IMR-90 (cell line): Measurements from ENCODE around the gene EVI5. TPM values are rescaled to one million over a fixed set of nuclear protein-coding genes. Genes with fewer than 3 reads are reported as not detected.

ENCODE experiments used
- ATAC-seq: fragments of 200-7000 bp; cut with Tn5 transposase; 2 replicates; pipeline ENCODE4 v1.9.1; 2020; ENCODE audit warnings: low read depth, mild to moderate bottlenecking, moderate library complexity
- BruUV-seq: library from RNA; stranded (reverse); fragments of 400-500 nt; replicated peaks from 2 replicates; lab custom pipeline; 2021; lab: Mats Ljungman, UMichigan
- CTCF ChIA-PET: fragments of 300-600 bp; formaldehyde crosslinking; extraction: SDS; loops from one replicate; lab custom pipeline; 2021; ENCODE audit warnings: antibody characterized with exemption; lab: Yijun Ruan, JAX
- POLR2A ChIA-PET: fragments of 300-600 bp; sonication (Branson Sonifier 250); formaldehyde crosslinking; loops from one replicate; lab custom pipeline; 2022; ENCODE audit warnings: antibody characterized with exemption; ENCODE audit not compliant: unreplicated experiment; lab: Charles Lee
- DNase-seq: peaks from one replicate; pipeline ENCODE4 v3.0.0; 2013
- H2AFZ ChIP-seq: replicated peaks from 2 replicates; pipeline ENCODE3; 2013; ENCODE audit warnings: low read length, mild to moderate bottlenecking; ENCODE audit not compliant: poor library complexity
- H2AK5ac ChIP-seq: 2 replicates; pipeline ENCODE4 v1.6.1; 2013; ENCODE audit warnings: low read depth, low read length, inconsistent platforms
- H2AK9ac ChIP-seq: replicated peaks from 2 replicates; pipeline ENCODE3; 2013; ENCODE audit warnings: mild to moderate bottlenecking, low read depth, low read length, moderate library complexity; ENCODE audit not compliant: poor library complexity
- H2BK120ac ChIP-seq: 2 replicates; pipeline ENCODE4 v1.6.1; 2013; ENCODE audit warnings: low read depth, low read length, inconsistent platforms
- H2BK15ac ChIP-seq: 3 replicates; pipeline ENCODE4 v1.6.1; 2013; ENCODE audit warnings: low read depth, low read length, inconsistent platforms
- H2BK20ac ChIP-seq: 2 replicates; pipeline ENCODE4 v1.6.1; 2013; ENCODE audit warnings: low read depth, mild to moderate bottlenecking, inconsistent platforms, low read length, moderate library complexity
- H2BK5ac ChIP-seq: 2 replicates; pipeline ENCODE4 v1.6.1; 2013; ENCODE audit warnings: mild to moderate bottlenecking, low read depth, low read length, inconsistent platforms; ENCODE audit not compliant: poor library complexity, severe bottlenecking
- H3K14ac ChIP-seq: replicated peaks from 2 replicates; pipeline ENCODE4 v1.6.1; 2013; ENCODE audit warnings: low read depth, low read length, inconsistent platforms
- H3K18ac ChIP-seq: 2 replicates; pipeline ENCODE4 v1.6.1; 2013; ENCODE audit warnings: low read depth, low read length, control low read depth
- H3K23ac ChIP-seq: 2 replicates; pipeline ENCODE4 v1.6.1; 2013; ENCODE audit warnings: low read depth, low read length, inconsistent platforms
- H3K27ac ChIP-seq: 2 replicates; pipeline ENCODE4 v1.5.1; 2013; ENCODE audit warnings: mild to moderate bottlenecking, control low read depth, low read length; ENCODE audit not compliant: insufficient read depth
- H3K27me3 ChIP-seq: 2 replicates; pipeline ENCODE4 v1.6.1; 2013; ENCODE audit warnings: low read length; ENCODE audit not compliant: control insufficient read depth, insufficient read depth
- H3K36me3 ChIP-seq: 2 replicates; pipeline ENCODE4 v1.6.1; 2013; ENCODE audit warnings: low read length, mixed read lengths; ENCODE audit not compliant: control insufficient read depth, insufficient read depth
- H3K4ac ChIP-seq: 2 replicates; pipeline ENCODE4 v1.6.1; 2013; ENCODE audit warnings: low read depth, low read length, inconsistent platforms
- H3K4me1 ChIP-seq: 2 replicates; pipeline ENCODE4 v1.6.1; 2013; ENCODE audit warnings: low read length, mixed read lengths; ENCODE audit not compliant: control insufficient read depth, insufficient read depth
- H3K4me2 ChIP-seq: 2 replicates; pipeline ENCODE4 v1.6.1; 2013; ENCODE audit warnings: low read depth, mild to moderate bottlenecking, control low read depth, low read length, moderate library complexity
- H3K4me3 ChIP-seq: 2 replicates; pipeline ENCODE4 v1.5.1; 2013; ENCODE audit warnings: low read depth, mild to moderate bottlenecking, control low read depth, low read length, moderate library complexity; ENCODE audit not compliant: insufficient read depth
- H3K56ac ChIP-seq: 2 replicates; pipeline ENCODE4 v1.6.1; 2013; ENCODE audit warnings: low read length, inconsistent platforms; ENCODE audit not compliant: insufficient read depth; ENCODE audit errors: extremely low read depth
- H3K79me1 ChIP-seq, 2 experiments: 2 replicates each; pipeline ENCODE4 v1.6.1; 2013; ENCODE audit warnings: low read length in 2 of 2, inconsistent platforms in 1 of 2, low read depth in 1 of 2
- H3K9ac ChIP-seq: 2 replicates; pipeline ENCODE4 v1.6.1; 2013; ENCODE audit warnings: low read depth, low read length, control low read depth
- H3K9me1 ChIP-seq: 2 replicates; pipeline ENCODE4 v1.6.1; 2013; ENCODE audit warnings: low read length, inconsistent platforms; ENCODE audit not compliant: insufficient read depth
- H3K9me3 ChIP-seq: 2 replicates; pipeline ENCODE4 v1.6.1; 2013; ENCODE audit warnings: low read length; ENCODE audit not compliant: control insufficient read depth, insufficient read depth
- H4K20me1 ChIP-seq: 2 replicates; pipeline ENCODE4 v1.6.1; 2013; ENCODE audit warnings: low read length, inconsistent platforms; ENCODE audit not compliant: insufficient read depth
- H4K5ac ChIP-seq: 2 replicates; pipeline ENCODE4 v1.6.1; 2013; ENCODE audit warnings: mild to moderate bottlenecking, low read depth, low read length, control low read depth
- H4K8ac ChIP-seq, 2 experiments: 2 replicates each; pipeline ENCODE4 v1.6.1; 2013; ENCODE audit warnings: low read depth in 2 of 2, low read length in 2 of 2, control low read depth in 1 of 2, inconsistent platforms in 1 of 2
- H4K91ac ChIP-seq: 2 replicates; pipeline ENCODE4 v1.6.1; 2013; ENCODE audit warnings: low read depth, low read length, inconsistent platforms; ENCODE audit not compliant: insufficient read depth
- BHLHE40 ChIP-seq: fragments of 150-350 bp; IDR thresholded peaks from 2 replicates; pipeline ENCODE4 v1.6.1; 2016; ENCODE audit warnings: mild to moderate bottlenecking, low read depth, low read length
- FOS ChIP-seq: fragments of 150-350 bp; IDR thresholded peaks from 2 replicates; pipeline ENCODE4 v1.6.1; 2016; ENCODE audit warnings: low read depth, low read length
- MAFK ChIP-seq: IDR thresholded peaks from 2 replicates; pipeline ENCODE4 v1.6.1; 2012; ENCODE audit warnings: low read depth, low read length, improper control_type of control experiment
- NFE2L2 ChIP-seq: fragments of 150-350 bp; IDR thresholded peaks from 2 replicates; pipeline ENCODE4 v1.6.1; 2016; ENCODE audit warnings: low read depth, mild to moderate bottlenecking, low read length
- POLR2A ChIP-seq: IDR thresholded peaks from 2 replicates; pipeline ENCODE4 v1.6.1; 2012; ENCODE audit warnings: mild to moderate bottlenecking, low read depth, low read length
- RAD21 ChIP-seq: IDR thresholded peaks from 2 replicates; pipeline ENCODE4 v1.6.1; 2012; ENCODE audit warnings: low read length, improper control_type of control experiment
- RCOR1 ChIP-seq: IDR thresholded peaks from 2 replicates; pipeline ENCODE4 v1.6.1; 2012; ENCODE audit warnings: mild to moderate bottlenecking, low read length, improper control_type of control experiment; ENCODE audit not compliant: insufficient replicate concordance
- SMC3 ChIP-seq: fragments of 150-350 bp; IDR thresholded peaks from 2 replicates; pipeline ENCODE4 v1.6.1; 2016; ENCODE audit warnings: low read depth, mild to moderate bottlenecking, antibody characterized with exemption, low read length, moderate library complexity
- WGBS, 2 experiments: methylation state at CpG; one replicate each; pipeline versions ENCODE4 v1.1.5 to v1.1.7; 2013; ENCODE audit warnings: missing lambda C conversion rate in 2 of 2; ENCODE audit not compliant: insufficient read length in 1 of 2; ENCODE audit errors: extremely low coverage in 2 of 2; 5-methylcytosine and 5-hydroxymethylcytosine counted together
- dilution Hi-C: fragments of 300-500 bp; cut with HindIII; formaldehyde crosslinking; loops from one replicate; pipeline ENCODE4 v1.14.3; 2018; ENCODE audit warnings: low sequenced_read_pairs; ENCODE audit not compliant: unreplicated experiment
- in situ Hi-C: fragments of 300-500 bp; cut with MboI; formaldehyde crosslinking; loops from 3 replicates; pipeline ENCODE4 v1.14.3; 2019; ENCODE audit warnings: low sequenced_read_pairs, inconsistent platforms, mixed read lengths
- intact Hi-C: fragments of 100-400 bp; cut with micrococcal nuclease; formaldehyde crosslinking; loops from 2 replicates; pipeline ENCODE4 v1.10.0; 2022
- polyA plus RNA-seq, 3 experiments: library from polyadenylated mRNA; depleted of rRNA; stranded (reverse); fragments of >200 nt; gene quantifications; 2 replicates each; pipeline ENCODE4 v1.2.3, GENCODE V29; 2012; ENCODE audit warnings: low replicate concordance in 1 of 3
- total RNA-seq: library from RNA; depleted of rRNA; stranded (reverse); fragments of >200 nt; gene quantifications from 2 replicates; pipeline ENCODE4 v1.2.3, GENCODE V29; 2012

EVI5 gene
- total and polyA plus RNA-seq, 2 of the 4 experiments (the other 2 are of a cell fraction) = 13.9 to 26.9 TPM

DNA sequence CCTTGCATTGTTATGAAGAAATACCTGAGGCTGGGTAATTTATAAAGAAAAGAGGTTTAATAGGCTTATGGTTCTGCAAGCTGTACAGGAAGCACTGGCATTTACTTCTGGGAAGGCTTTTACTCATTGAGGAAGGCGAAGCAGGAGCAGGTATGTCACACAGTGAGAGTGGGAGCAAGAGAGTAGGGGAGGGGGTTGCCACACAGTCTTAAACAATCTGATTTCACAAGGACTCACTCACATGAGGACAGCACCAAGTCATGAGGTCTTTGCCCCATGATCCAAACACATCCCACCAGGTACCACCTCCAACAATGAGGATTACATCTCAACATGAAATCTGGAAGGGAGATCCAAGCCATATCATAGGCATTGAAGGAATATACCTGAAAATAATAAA is 127.2 kb downstream of the EVI5 start:
- no peak overlapping the region for H3K23ac ChIP-seq
- H3K4me2 ChIP-seq = no peak overlapping the region
- no peak overlapping the region for H2AK9ac ChIP-seq
- dilution Hi-C loops = no loop called here
- H2BK15ac ChIP-seq = no peak overlapping the region
- H2BK20ac ChIP-seq = no peak overlapping the region
- H4K8ac ChIP-seq = no peak overlapping the region
- no peak overlapping the region for H4K91ac ChIP-seq
- intact Hi-C loops = loop anchor here (2.0 kb wide), 1 partner anchor 69 kb away; no protein-coding TSS in a partner anchor
- no peaks in the 10 kb centered on the region for H3K27me3 ChIP-seq
- ChIA-PET POLR2A (no interaction called here), CTCF (no interaction called here)
- H3K4me1 ChIP-seq = no peaks in the 10 kb centered on the region
- in situ Hi-C loops = no loop called here
- peaks cover 9% of the 10 kb centered on the region for H3K9me3 ChIP-seq
- no peaks in the 10 kb centered on the region for H4K20me1 ChIP-seq
- peaks cover 4 to 6% of the 10 kb centered on the region in 2 experiments for H3K79me1 ChIP-seq
- H3K27ac ChIP-seq = no peak overlapping the region
- no peak overlapping the region for H2BK5ac ChIP-seq
- H2BK120ac ChIP-seq = no peak overlapping the region
- no peak overlapping the region for H4K5ac ChIP-seq
- no peak overlapping the region for H2AK5ac ChIP-seq
- peaks cover 13% of the 10 kb centered on the region for H3K36me3 ChIP-seq
- H3K4me3 ChIP-seq = no peak overlapping the region
- H3K9ac ChIP-seq = no peak overlapping the region
- H3K9me1 ChIP-seq = 0 out of 2 replicates have a peak, but pooled peaks cover 2% of the 10 kb centered on the region
- H3K18ac ChIP-seq = no peak overlapping the region
- no CpG with 5 or more reads among the region's 1 CpG for WGBS, 2 experiments
- DNase-seq = no peak
- no peak overlapping the region for H3K14ac ChIP-seq
- ATAC-seq = no peak
- H3K56ac ChIP-seq = no peak overlapping the region
- no peak overlapping the region for H2AFZ ChIP-seq
- TF ChIP-seq SMC3 (no peak), FOS (no peak), BHLHE40 (no peak), RAD21 (no peak), RCOR1 (no peak), POLR2A (no peak), MAFK (no peak), NFE2L2 (no peak)
- no peak overlapping the region for H3K4ac ChIP-seq
- BruUV-seq = no TSS peak
